Liver (tissue), 9 donors: ENCODE results near the gene SLC39A10. TPM values are rescaled to one million over a fixed set of nuclear protein-coding genes. Genes with fewer than 3 reads are reported as not detected.
"Not testable (repeated sequence)": the region's sequence is repeated elsewhere in the genome, so short reads cannot be mapped to it uniquely, and the experiment has no call there.

Experiments
- DNase-seq: peaks from one replicate; pipeline ENCODE4 v3.0.0-alpha.2; 2017; ENCODE audit warnings: low spot score
- H3K27ac ChIP-seq, 2 donors: one replicate each; pipeline ENCODE4 v1.7.0; 2013; ENCODE audit warnings: inconsistent platforms in 2 of 2, low read length in 2 of 2, control low read depth in 1 of 2, low read depth in 1 of 2, mild to moderate bottlenecking in 1 of 2
- H3K27me3 ChIP-seq, 4 donors: one replicate each; pipeline versions ENCODE4 v1.6.1 to v1.7.0; 2013; ENCODE audit warnings: low read length in 3 of 4, inconsistent platforms in 1 of 4, mild to moderate bottlenecking in 1 of 4, moderate library complexity in 1 of 4; ENCODE audit not compliant: control insufficient read depth in 4 of 4, insufficient read depth in 4 of 4
- H3K36me3 ChIP-seq, 4 donors: one replicate each; pipeline versions ENCODE4 v1.6.1 to v1.7.0; 2013; ENCODE audit warnings: low read length in 3 of 4, mild to moderate bottlenecking in 3 of 4, low read depth in 1 of 4, moderate library complexity in 1 of 4; ENCODE audit not compliant: control insufficient read depth in 4 of 4, insufficient read depth in 3 of 4
- H3K4me1 ChIP-seq, 4 donors: one replicate each; pipeline versions ENCODE4 v1.6.1 to v1.7.0; 2013; ENCODE audit warnings: low read length in 3 of 4, mild to moderate bottlenecking in 3 of 4, moderate library complexity in 1 of 4; ENCODE audit not compliant: control insufficient read depth in 4 of 4, insufficient read depth in 4 of 4
- H3K4me3 ChIP-seq, 3 donors: one replicate each; pipeline versions ENCODE4 v1.6.1 to v1.7.0; 2013; ENCODE audit warnings: low read length in 3 of 3, control low read depth in 1 of 3, low read depth in 1 of 3, mild to moderate bottlenecking in 1 of 3
- H3K9ac ChIP-seq, 2 donors: one replicate each; pipeline ENCODE4 v1.7.0; 2013; ENCODE audit warnings: low read length in 2 of 2, mild to moderate bottlenecking in 2 of 2, moderate library complexity in 2 of 2, control low read depth in 1 of 2, low read depth in 1 of 2
- H3K9me3 ChIP-seq, 4 donors: one replicate each; pipeline versions ENCODE4 v1.6.1 to v1.7.0; 2013; ENCODE audit warnings: low read length in 3 of 4; ENCODE audit not compliant: control insufficient read depth in 4 of 4
- EGR1 ChIP-seq, 2 donors: IDR thresholded peaks; 2 replicates each; pipeline ENCODE4 v1.6.1; 2016 to 2018; ENCODE audit warnings: antibody characterized with exemption in 2 of 2, low read depth in 2 of 2
- FOXA1 ChIP-seq: IDR thresholded peaks from 2 replicates; pipeline ENCODE4 v1.6.1; 2016; ENCODE audit warnings: antibody characterized with exemption
- FOXA2 ChIP-seq: IDR thresholded peaks from 2 replicates; pipeline ENCODE4 v1.6.1; 2016; ENCODE audit warnings: antibody characterized with exemption
- GABPA ChIP-seq, 2 donors: IDR thresholded peaks in 1 of 2; conservative IDR thresholded peaks in 1 of 2; 2 replicates each; pipeline ENCODE4 v1.6.1; 2016; ENCODE audit warnings: antibody characterized with exemption in 2 of 2, mild to moderate bottlenecking in 1 of 2, moderate library complexity in 1 of 2
- HNF4G ChIP-seq: IDR thresholded peaks from 2 replicates; pipeline ENCODE4 v1.6.1; 2016; ENCODE audit warnings: antibody characterized with exemption
- RAD21 ChIP-seq, 2 donors: IDR thresholded peaks; 2 replicates each; pipeline ENCODE4 v1.6.1; 2016; ENCODE audit warnings: antibody characterized with exemption in 2 of 2, mild to moderate bottlenecking in 2 of 2
- SP1 ChIP-seq: IDR thresholded peaks from 2 replicates; pipeline ENCODE4 v1.6.1; 2018; ENCODE audit warnings: antibody characterized with exemption, mild to moderate bottlenecking
- TAF1 ChIP-seq: conservative IDR thresholded peaks from 2 replicates; pipeline ENCODE4 v1.6.1; 2016; ENCODE audit warnings: antibody characterized with exemption, mild to moderate bottlenecking
- YY1 ChIP-seq: IDR thresholded peaks from 2 replicates; pipeline ENCODE4 v1.6.1; 2016; ENCODE audit warnings: antibody characterized with exemption, mild to moderate bottlenecking
- WGBS: extraction: QIAGEN DNeasy Blood & Tissue Kit; methylation state at CpG from one replicate; pipeline ENCODE4 v1.1.7; 2013; 5-methylcytosine and 5-hydroxymethylcytosine counted together
- polyA plus RNA-seq, 2 donors: library from polyadenylated mRNA; stranded (reverse) in 1 of 2; unstranded in 1 of 2; fragments of 200-250 nt in 1 of 2; fragments of >200 nt in 1 of 2; fragmentation: Nextera tagmentation in 1 of 2; extraction: Ambion mirVana in 1 of 2; gene quantifications; one replicate each; pipeline versions ENCODE4 v1.2.1 to v1.2.3, GENCODE V29; 2013 to 2015
- total RNA-seq, 2 donors: library from RNA; depleted of rRNA; stranded (reverse); fragments of >200 nt; gene quantifications; one replicate each; pipeline ENCODE4 v1.2.3, GENCODE V29; 2014
- TF ChIP-seq, protein P1 (sequence below): fragments of 150-350 bp; IDR thresholded peaks from 2 replicates; pipeline ENCODE4 v1.5.1; 2017; ENCODE audit warnings: improper control_type of control experiment, low read depth, low read length; ENCODE audit not compliant: missing input control
- TF ChIP-seq, protein P2 (sequence below): IDR thresholded peaks from 2 replicates; pipeline ENCODE4 v1.6.1; 2016; ENCODE audit warnings: antibody characterized with exemption, mild to moderate bottlenecking
- TF ChIP-seq, protein P3 (sequence below): IDR thresholded peaks from 2 replicates; pipeline ENCODE4 v1.6.1; 2016; ENCODE audit warnings: antibody characterized with exemption
- TF ChIP-seq, protein P4 (sequence below): IDR thresholded peaks from 2 replicates; pipeline ENCODE4 v1.6.1; 2016; ENCODE audit warnings: antibody characterized with exemption
- donor health status: healthy.
- donor health status: healthy.
- donor health status: healthy.
- donor health status: healthy.
- donor health status: healthy.

The SLC39A10 gene
- total and polyA plus RNA-seq, 4 donors: 0.98 to 7.5 (median 3.4) TPM

DNA sequence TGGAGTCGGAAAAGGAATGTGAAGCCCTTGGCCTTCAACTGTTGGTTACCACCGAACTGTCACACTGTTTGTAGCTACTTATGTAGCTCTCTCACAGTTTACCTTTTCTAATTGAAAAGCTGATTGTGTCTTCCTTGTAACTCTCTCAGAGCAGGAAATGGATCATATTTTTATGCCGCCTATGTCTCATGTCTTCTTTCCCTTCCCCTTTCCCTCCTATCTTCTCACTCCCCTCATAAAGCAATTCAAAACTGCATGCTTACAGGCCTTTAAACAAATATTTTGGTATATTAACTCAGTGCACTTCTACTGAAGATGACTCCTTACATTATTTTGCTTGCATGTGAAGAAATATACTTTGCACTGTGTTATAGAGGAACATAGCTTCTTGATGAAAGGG lies 6.0 kb downstream of the SLC39A10 start:
- Histone ChIP-seq H3K4me3 (no peak overlapping the region), H3K9me3 (no peaks in the 10 kb centered on the region), H3K27me3 (no peaks in the 10 kb centered on the region), H3K36me3 (no peaks in the 10 kb centered on the region), H3K9ac (no peak overlapping the region), H3K27ac (no peak overlapping the region), H3K4me1 (peaks cover 1 to 17% (median 14%) of the 10 kb centered on the region in 4 donors)
- TF ChIP-seq FOXA1: no peak
- TF ChIP-seq, protein P1, sequence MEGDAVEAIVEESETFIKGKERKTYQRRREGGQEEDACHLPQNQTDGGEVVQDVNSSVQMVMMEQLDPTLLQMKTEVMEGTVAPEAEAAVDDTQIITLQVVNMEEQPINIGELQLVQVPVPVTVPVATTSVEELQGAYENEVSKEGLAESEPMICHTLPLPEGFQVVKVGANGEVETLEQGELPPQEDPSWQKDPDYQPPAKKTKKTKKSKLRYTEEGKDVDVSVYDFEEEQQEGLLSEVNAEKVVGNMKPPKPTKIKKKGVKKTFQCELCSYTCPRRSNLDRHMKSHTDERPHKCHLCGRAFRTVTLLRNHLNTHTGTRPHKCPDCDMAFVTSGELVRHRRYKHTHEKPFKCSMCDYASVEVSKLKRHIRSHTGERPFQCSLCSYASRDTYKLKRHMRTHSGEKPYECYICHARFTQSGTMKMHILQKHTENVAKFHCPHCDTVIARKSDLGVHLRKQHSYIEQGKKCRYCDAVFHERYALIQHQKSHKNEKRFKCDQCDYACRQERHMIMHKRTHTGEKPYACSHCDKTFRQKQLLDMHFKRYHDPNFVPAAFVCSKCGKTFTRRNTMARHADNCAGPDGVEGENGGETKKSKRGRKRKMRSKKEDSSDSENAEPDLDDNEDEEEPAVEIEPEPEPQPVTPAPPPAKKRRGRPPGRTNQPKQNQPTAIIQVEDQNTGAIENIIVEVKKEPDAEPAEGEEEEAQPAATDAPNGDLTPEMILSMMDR: no peak
- no peak for DNase-seq
- 81% methylated on average over 3 of the region's 3 CpGs for WGBS

DNA sequence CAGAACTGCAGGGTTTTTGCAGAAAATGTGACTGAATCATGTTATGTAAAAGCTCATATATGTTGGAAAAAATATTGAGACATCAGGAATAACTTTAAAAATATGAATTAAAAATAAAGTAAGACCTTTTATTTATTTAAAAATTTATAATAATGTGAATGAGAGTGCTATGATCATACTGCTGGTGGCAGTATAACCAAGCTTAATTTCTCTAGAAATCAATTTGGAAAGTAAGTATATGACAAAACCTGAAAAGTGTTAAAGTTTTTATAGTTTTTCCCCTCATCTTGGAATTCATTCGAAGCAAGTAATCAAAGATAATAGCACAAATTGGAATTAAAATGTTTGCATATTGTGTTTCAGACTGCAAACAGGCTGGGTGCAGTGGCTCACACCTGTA lies 7.5 kb downstream of the SLC39A10 start:
- no peaks in the 10 kb centered on the region for H3K9me3 ChIP-seq
- TF ChIP-seq GABPA (IDR thresholded peaks at IDR 0.05 in 1 of 2, conservative IDR thresholded peaks at IDR 0.05 in 1 of 2) (no peak), RAD21 (IDR thresholded peaks at IDR 0.05) (peak in 1 of 2 donors; percentile 22), TAF1 (no peak)
- DNase-seq: no peak
- H3K27me3 ChIP-seq: no peaks in the 10 kb centered on the region
- peaks cover 0 to 6% (median 2%) of the 10 kb centered on the region in 4 donors for H3K4me1 ChIP-seq
- H3K27ac ChIP-seq: no peak overlapping the region
- H3K9ac ChIP-seq: no peak overlapping the region
- WGBS: 90% methylated on average over 1 of the region's 1 CpG
- no peak overlapping the region for H3K4me3 ChIP-seq
- H3K36me3 ChIP-seq: no peaks in the 10 kb centered on the region

DNA sequence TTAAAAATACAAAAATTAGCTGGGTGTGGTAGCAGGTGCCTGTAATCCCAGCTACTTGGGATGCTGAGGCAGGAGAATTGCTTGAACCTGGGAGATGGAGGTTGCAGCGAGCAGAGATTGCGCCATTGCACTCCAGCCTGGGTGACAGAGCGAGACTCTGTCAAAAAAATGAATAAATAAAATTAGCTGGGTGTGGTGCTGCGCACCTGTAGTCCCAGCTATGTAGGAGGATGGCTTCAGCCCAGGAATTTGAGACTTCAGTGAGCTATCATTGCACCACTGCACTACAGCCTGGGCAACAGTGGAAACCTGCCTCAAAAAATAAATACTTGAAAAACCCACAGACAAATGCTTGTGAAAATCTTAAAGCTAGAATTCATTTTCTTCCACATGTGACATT lies 8.1 kb downstream of the SLC39A10 start:
- not testable (repeated sequence) for DNase-seq, H3K9me3 ChIP-seq, H3K9ac ChIP-seq, H3K27ac ChIP-seq, H3K4me3 ChIP-seq, H3K4me1 ChIP-seq, H3K36me3 ChIP-seq, H3K27me3 ChIP-seq
- 90% methylated on average over 4 of the region's 4 CpGs for WGBS

DNA sequence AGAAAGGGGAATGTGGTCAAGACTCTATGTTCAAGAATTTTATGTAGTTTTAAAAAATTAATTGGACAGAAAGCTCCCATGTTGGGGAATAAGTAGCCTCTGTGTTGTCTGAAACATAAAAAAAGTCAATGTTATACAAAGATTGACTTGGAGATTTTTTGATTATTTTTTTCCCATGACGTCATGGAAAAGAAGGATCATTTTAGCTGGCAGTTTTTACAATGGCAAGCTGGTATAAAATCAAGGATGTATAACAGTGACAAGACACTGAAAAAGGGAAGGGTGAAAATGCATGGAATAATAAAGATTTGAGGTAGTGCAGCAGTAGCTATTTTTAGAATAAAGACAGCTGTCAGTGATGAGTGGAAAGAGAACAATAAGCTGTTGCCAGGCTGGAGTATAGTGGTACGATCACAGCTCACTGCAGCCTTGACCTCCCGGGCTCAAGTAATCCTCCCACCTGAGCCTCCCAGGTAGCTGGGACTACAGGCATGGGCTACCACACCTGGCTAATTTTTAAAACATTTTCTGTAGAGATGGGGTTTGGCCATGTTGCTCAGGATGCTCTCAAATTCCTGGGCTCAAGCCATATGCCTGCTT lies 9.2 kb downstream of the SLC39A10 start:
- 79% methylated on average over 3 of the region's 3 CpGs for WGBS
- no peak overlapping the region for H3K4me3 ChIP-seq
- no peak for TF ChIP-seq SP1
- TF ChIP-seq, protein P1: no peak
- no peak for TF ChIP-seq FOXA2
- no peak for TF ChIP-seq RAD21 (IDR thresholded peaks at IDR 0.05)
- TF ChIP-seq, protein P2, sequence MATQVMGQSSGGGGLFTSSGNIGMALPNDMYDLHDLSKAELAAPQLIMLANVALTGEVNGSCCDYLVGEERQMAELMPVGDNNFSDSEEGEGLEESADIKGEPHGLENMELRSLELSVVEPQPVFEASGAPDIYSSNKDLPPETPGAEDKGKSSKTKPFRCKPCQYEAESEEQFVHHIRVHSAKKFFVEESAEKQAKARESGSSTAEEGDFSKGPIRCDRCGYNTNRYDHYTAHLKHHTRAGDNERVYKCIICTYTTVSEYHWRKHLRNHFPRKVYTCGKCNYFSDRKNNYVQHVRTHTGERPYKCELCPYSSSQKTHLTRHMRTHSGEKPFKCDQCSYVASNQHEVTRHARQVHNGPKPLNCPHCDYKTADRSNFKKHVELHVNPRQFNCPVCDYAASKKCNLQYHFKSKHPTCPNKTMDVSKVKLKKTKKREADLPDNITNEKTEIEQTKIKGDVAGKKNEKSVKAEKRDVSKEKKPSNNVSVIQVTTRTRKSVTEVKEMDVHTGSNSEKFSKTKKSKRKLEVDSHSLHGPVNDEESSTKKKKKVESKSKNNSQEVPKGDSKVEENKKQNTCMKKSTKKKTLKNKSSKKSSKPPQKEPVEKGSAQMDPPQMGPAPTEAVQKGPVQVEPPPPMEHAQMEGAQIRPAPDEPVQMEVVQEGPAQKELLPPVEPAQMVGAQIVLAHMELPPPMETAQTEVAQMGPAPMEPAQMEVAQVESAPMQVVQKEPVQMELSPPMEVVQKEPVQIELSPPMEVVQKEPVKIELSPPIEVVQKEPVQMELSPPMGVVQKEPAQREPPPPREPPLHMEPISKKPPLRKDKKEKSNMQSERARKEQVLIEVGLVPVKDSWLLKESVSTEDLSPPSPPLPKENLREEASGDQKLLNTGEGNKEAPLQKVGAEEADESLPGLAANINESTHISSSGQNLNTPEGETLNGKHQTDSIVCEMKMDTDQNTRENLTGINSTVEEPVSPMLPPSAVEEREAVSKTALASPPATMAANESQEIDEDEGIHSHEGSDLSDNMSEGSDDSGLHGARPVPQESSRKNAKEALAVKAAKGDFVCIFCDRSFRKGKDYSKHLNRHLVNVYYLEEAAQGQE: no peak
- TF ChIP-seq, protein P3, sequence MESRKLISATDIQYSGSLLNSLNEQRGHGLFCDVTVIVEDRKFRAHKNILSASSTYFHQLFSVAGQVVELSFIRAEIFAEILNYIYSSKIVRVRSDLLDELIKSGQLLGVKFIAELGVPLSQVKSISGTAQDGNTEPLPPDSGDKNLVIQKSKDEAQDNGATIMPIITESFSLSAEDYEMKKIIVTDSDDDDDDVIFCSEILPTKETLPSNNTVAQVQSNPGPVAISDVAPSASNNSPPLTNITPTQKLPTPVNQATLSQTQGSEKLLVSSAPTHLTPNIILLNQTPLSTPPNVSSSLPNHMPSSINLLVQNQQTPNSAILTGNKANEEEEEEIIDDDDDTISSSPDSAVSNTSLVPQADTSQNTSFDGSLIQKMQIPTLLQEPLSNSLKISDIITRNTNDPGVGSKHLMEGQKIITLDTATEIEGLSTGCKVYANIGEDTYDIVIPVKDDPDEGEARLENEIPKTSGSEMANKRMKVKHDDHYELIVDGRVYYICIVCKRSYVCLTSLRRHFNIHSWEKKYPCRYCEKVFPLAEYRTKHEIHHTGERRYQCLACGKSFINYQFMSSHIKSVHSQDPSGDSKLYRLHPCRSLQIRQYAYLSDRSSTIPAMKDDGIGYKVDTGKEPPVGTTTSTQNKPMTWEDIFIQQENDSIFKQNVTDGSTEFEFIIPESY: no peak
- TF ChIP-seq EGR1 (IDR thresholded peaks at IDR 0.05; ENCODE audit: low read depth in 2 of 2): no peak
- TF ChIP-seq, protein P4, sequence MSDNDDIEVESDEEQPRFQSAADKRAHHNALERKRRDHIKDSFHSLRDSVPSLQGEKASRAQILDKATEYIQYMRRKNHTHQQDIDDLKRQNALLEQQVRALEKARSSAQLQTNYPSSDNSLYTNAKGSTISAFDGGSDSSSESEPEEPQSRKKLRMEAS: no peak
- TF ChIP-seq HNF4G: no peak
- no peak for TF ChIP-seq GABPA (IDR thresholded peaks at IDR 0.05 in 1 of 2, conservative IDR thresholded peaks at IDR 0.05 in 1 of 2)
- TF ChIP-seq YY1: no peak

More for the DNA sequence above, 9.2 kb downstream of the SLC39A10 start:
- DNase-seq: no peak
- Histone ChIP-seq H3K9ac (no peak overlapping the region), H3K27me3 (no peaks in the 10 kb centered on the region), H3K4me1 (no peaks in the 10 kb centered on the region), H3K27ac (no peak overlapping the region), H3K9me3 (no peaks in the 10 kb centered on the region), H3K36me3 (no peaks in the 10 kb centered on the region)
